Gastroesophageal sphincter (tissue), 3 donors: ENCODE measurements around the gene C1QL4.

Experiments
- POLR2A ChIP-seq, 2 donors: fragments of 450-650 bp; IDR thresholded peaks; one replicate each; pipeline ENCODE4 v1.6.1; 2017; ENCODE audit warnings: antibody characterized with exemption in 2 of 2, mild to moderate bottlenecking in 2 of 2, moderate library complexity in 1 of 2
- TF ChIP-seq, protein P1 (sequence below), 4 experiments: fragments of 200-600 bp in 2 of 4; fragments of 450-650 bp in 2 of 4; sonication (generic) in 1 of 4; IDR thresholded peaks; one replicate each; pipeline ENCODE4 v1.5.1; 2017 to 2019; ENCODE audit warnings: antibody characterized with exemption in 4 of 4, mild to moderate bottlenecking in 2 of 4, moderate library complexity in 2 of 4

DNA sequence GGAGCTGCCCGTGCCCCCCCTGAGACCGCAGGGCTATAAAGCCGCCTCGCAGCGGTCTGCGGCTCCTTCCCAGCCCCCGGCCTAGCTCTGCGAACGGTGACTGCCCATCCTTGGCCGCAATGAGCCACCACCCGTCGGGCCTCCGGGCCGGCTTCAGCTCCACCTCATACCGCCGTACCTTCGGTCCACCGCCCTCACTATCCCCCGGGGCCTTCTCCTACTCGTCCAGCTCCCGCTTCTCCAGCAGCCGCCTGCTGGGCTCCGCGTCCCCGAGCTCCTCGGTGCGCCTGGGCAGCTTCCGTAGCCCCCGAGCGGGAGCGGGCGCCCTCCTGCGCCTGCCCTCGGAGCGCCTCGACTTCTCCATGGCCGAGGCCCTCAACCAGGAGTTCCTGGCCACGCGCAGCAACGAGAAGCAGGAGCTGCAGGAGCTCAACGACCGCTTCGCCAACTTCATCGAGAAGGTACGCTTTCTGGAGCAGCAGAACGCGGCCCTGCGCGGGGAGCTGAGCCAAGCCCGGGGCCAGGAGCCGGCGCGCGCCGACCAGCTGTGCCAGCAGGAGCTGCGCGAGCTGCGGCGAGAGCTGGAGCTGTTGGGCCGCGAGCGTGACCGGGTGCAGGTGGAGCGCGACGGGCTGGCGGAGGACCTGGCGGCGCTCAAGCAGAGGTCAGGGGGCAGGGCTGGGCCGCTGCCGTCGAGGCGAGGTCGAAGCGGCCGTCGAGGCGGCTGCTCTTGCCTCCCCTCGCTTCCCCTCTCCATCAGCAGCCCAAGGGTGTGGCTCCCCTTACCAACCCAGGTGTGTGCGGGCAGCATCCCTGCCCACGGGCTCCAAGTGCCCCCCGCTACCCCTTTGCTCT is 41.7 kb downstream of the C1QL4 start, which contains the start of gene PRPH:
- no peak for TF ChIP-seq POLR2A (IDR thresholded peaks at IDR 0.05)
- TF ChIP-seq, protein P1, sequence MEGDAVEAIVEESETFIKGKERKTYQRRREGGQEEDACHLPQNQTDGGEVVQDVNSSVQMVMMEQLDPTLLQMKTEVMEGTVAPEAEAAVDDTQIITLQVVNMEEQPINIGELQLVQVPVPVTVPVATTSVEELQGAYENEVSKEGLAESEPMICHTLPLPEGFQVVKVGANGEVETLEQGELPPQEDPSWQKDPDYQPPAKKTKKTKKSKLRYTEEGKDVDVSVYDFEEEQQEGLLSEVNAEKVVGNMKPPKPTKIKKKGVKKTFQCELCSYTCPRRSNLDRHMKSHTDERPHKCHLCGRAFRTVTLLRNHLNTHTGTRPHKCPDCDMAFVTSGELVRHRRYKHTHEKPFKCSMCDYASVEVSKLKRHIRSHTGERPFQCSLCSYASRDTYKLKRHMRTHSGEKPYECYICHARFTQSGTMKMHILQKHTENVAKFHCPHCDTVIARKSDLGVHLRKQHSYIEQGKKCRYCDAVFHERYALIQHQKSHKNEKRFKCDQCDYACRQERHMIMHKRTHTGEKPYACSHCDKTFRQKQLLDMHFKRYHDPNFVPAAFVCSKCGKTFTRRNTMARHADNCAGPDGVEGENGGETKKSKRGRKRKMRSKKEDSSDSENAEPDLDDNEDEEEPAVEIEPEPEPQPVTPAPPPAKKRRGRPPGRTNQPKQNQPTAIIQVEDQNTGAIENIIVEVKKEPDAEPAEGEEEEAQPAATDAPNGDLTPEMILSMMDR (IDR thresholded peaks at IDR 0.05) = no peak
